Heart left ventricle (tissue), 16 donors: ENCODE data around the gene KLHDC8A. TPM values are rescaled to one million over a fixed set of nuclear protein-coding genes. Genes with fewer than 3 reads are reported as not detected.
"Not testable (repeated sequence)": the region's sequence is repeated elsewhere in the genome, so short reads cannot be mapped to it uniquely, and the experiment has no call there.

Experiments used
- ATAC-seq, 4 donors: fragments of 200-7000 bp; cut with Tn5 transposase; one replicate each; pipeline ENCODE4 v1.9.1; 2020 to 2022; ENCODE audit warnings: moderate library complexity in 4 of 4, mild to moderate bottlenecking in 3 of 4, moderate number of reproducible peaks in 1 of 4
- DNase-seq, 5 donors: peaks; one replicate each; pipeline ENCODE4 v3.0.0-alpha.2; 2020
- H3K27ac ChIP-seq, 12 donors: fragments of 200-600 bp; sonication (generic) in 4 of 12; one replicate each; pipeline versions ENCODE4 v1.5.0 to v1.8.0; 2016 to 2022; ENCODE audit warnings: mild to moderate bottlenecking in 2 of 12
- H3K27me3 ChIP-seq, 9 donors: fragments of 200-600 bp; sonication (generic) in 2 of 9; one replicate each; pipeline versions ENCODE4 v1.5.1 to v1.8.0; 2016 to 2022; ENCODE audit warnings: mild to moderate bottlenecking in 3 of 9
- H3K36me3 ChIP-seq, 9 donors: fragments of 200-600 bp; sonication (generic) in 2 of 9; one replicate each; pipeline versions ENCODE4 v1.5.0 to v1.8.0; 2018 to 2022; ENCODE audit warnings: mild to moderate bottlenecking in 2 of 9
- H3K4me1 ChIP-seq, 12 donors: fragments of 200-600 bp; sonication (generic) in 4 of 12; one replicate each; pipeline versions ENCODE4 v1.5.0 to v1.8.0; 2016 to 2022; ENCODE audit warnings: mild to moderate bottlenecking in 3 of 12
- H3K4me3 ChIP-seq, 12 donors: fragments of 200-600 bp; sonication (generic) in 4 of 12; one replicate each; pipeline versions ENCODE4 v1.5.0 to v1.8.0; 2017 to 2022; ENCODE audit warnings: mild to moderate bottlenecking in 9 of 12, moderate library complexity in 4 of 12
- H3K9me3 ChIP-seq, 12 donors: fragments of 200-600 bp; sonication (generic) in 4 of 12; one replicate each; pipeline versions ENCODE4 v1.5.0 to v1.8.0; 2016 to 2022; ENCODE audit warnings: mild to moderate bottlenecking in 1 of 12
- CTCF ChIP-seq, 12 donors: fragments of 200-600 bp; sonication (generic) in 4 of 12; IDR thresholded peaks; one replicate each; pipeline versions ENCODE4 v1.5.0 to v1.8.0; 2018 to 2022; ENCODE audit warnings: antibody characterized with exemption in 12 of 12, mild to moderate bottlenecking in 5 of 12
- POLR2A ChIP-seq, 2 donors: fragments of 450-650 bp; IDR thresholded peaks; one replicate each; pipeline ENCODE4 v1.6.1; 2017; ENCODE audit warnings: antibody characterized with exemption in 2 of 2, mild to moderate bottlenecking in 2 of 2, moderate library complexity in 2 of 2
- WGBS, 4 donors: extraction: QIAGEN DNeasy Blood & Tissue Kit in 2 of 4; methylation state at CpG; one replicate each; pipeline versions ENCODE4 v1.1.5 to v1.1.7; 2013 to 2018; 5-methylcytosine and 5-hydroxymethylcytosine counted together
- intact Hi-C, 10 donors: fragments of 100-400 bp; cut with DNase I; formaldehyde crosslinking; loops; one replicate each; pipeline versions ENCODE4 v1.11.1 to v1.14.2; 2022
- polyA plus RNA-seq, 2 donors: library from polyadenylated mRNA; stranded (reverse); fragments of 200-250 nt; gene quantifications; one replicate each; pipeline ENCODE4 v1.2.3, GENCODE V29; 2013
- total RNA-seq, 9 donors: library from RNA; depleted of rRNA in 2 of 9; stranded (reverse); fragments of >200 nt in 2 of 9; fragmentation: NEBNext Ultra II Directional in 3 of 9; extraction: Animal tissue kit (Norgen Biotek cat#: 25700) in 3 of 9; gene quantifications; one replicate each; pipeline versions ENCODE4 v1.1.0 to v1.2.4, GENCODE V29; 2016 to 2023
- donor health status: ischemic (EF 13 %, LVEDD 7.1; RV severe dilation, severe dysfunction).
- donor health status: healthy with polysubstance abuse.
- donor health status: DM: no; HTN: yes; CAD: no.
- donor health status: DM: no; HTN: no; CAD: no.
- donor health status: ischemic (EF 25% LVEDD 6.9; RV normal size, moderate dysfunction).
- donor health status: ischemic (EF 25% LVEDD 5.7; RV mildly dilated, moderate dysfunction).
- donor health status: healthy.
- donor health status: DM: yes; HTN: yes; CAD: no.
- donor health status: ischemic (EF 35%, LVEDD 5.7; RV mildly dilated, moderate dysfunction).
- donor health status: nonischemic (EF 11% LVEDD 7.7; RV severe dilation, severe dysfunction).
- donor health status: DM: yes; HTN: yes; CAD: no.
- donor health status: PGD.
- donor health status: ischemic (EF 29% LVEDD 5.4; RV normal size, mild dysfunction).
- donor health status: nonischemic (EF 23%, LVEDD 6.1; RV moderate dilation, normal function).

Gene KLHDC8A
- total and polyA plus RNA-seq, 11 donors, result 0.14 to 0.30 (median 0.18) TPM; not detected in 8

GRCh38 chr1:205301205-205301821, 55.4 kb downstream of the KLHDC8A start:
- ATAC-seq, result peak; percentile 36 to 59 (median 38)
- Histone ChIP-seq H3K36me3 (peaks cover 0 to 37% (median 16%) of the 10 kb centered on the region in 9 donors), H3K9me3 (no peaks in the 10 kb centered on the region), H3K4me3 (no peak overlapping the region), H3K27me3 (no peaks in the 10 kb centered on the region), H3K4me1 (peaks cover 0 to 8% (median 0%) of the 10 kb centered on the region in 12 donors), H3K27ac (no peak overlapping the region)
- TF ChIP-seq POLR2A (IDR thresholded peaks at IDR 0.05) (no peak), CTCF (IDR thresholded peaks at IDR 0.05) (no peak)
- peak in 1 of 5 donors; percentile 14 for DNase-seq
- intact Hi-C loops, result no loop called here
- 32 to 43% (median 36%) methylated on average over 14 of the region's 14 CpGs for WGBS, 4 donors

GRCh38 chr1:205300149-205300548, 56.6 kb downstream of the KLHDC8A start:
- no peak for DNase-seq
- no peak overlapping the region for H3K4me3 ChIP-seq
- peaks cover 0 to 8% (median under 1%) of the 10 kb centered on the region in 12 donors for H3K4me1 ChIP-seq
- 87 to 95% (median 92%) methylated on average over 9 of the region's 9 CpGs for WGBS, 4 donors
- TF ChIP-seq POLR2A (IDR thresholded peaks at IDR 0.05) (no peak), CTCF (IDR thresholded peaks at IDR 0.05) (no peak)
- ATAC-seq, result no peak
- intact Hi-C loops, result no loop called here
- no peaks in the 10 kb centered on the region for H3K9me3 ChIP-seq
- no peak overlapping the region for H3K27ac ChIP-seq
- no peaks in the 10 kb centered on the region for H3K27me3 ChIP-seq
- peaks cover 0 to 25% (median 16%) of the 10 kb centered on the region in 9 donors for H3K36me3 ChIP-seq

- intact Hi-C loops, result no loop called here
- ATAC-seq, result no peak
- Histone ChIP-seq H3K27me3 (no peaks in the 10 kb centered on the region), H3K9me3 (no peaks in the 10 kb centered on the region), H3K36me3 (peaks cover 0 to 8% (median under 1%) of the 10 kb centered on the region in 9 donors), H3K27ac (no peak overlapping the region), H3K4me1 (peaks cover 0 to 25% (median 16%) of the 10 kb centered on the region in 12 donors), H3K4me3 (no peak overlapping the region)
- DNase-seq, result no peak
- TF ChIP-seq CTCF (IDR thresholded peaks at IDR 0.05) (no peak), POLR2A (IDR thresholded peaks at IDR 0.05) (no peak)
- 61 to 68% (median 65%) methylated on average over 9 of the region's 9 CpGs for WGBS, 4 donors
These were observed 58.3 kb downstream of the KLHDC8A start for GRCh38 chr1:205298191-205298994.

- DNase-seq, ATAC-seq, H3K9me3 ChIP-seq, intact Hi-C loops, H3K36me3 ChIP-seq, H3K27me3 ChIP-seq, H3K4me3 ChIP-seq, H3K27ac ChIP-seq: not testable (repeated sequence)
- 96 to 98% (median 98%) methylated on average over 5 of the region's 5 CpGs for WGBS, 4 donors
- peaks cover 0 to 27% (median 16%) of the 10 kb centered on the region in 12 donors for H3K4me1 ChIP-seq
These were observed 59.1 kb downstream of the KLHDC8A start for GRCh38 chr1:205297546-205298177.
